HG03521 (cell line): Measurements from ENCODE around the gene FAM168A.

Experiments
- ATAC-seq: cut with Tn5 transposase; IDR thresholded peaks from one replicate; pipeline ENCODE4 v1.9.1; 2021; ENCODE audit warnings: mild to moderate bottlenecking, moderate library complexity; ENCODE audit not compliant: unreplicated experiment

The FAM168A gene

DNA sequence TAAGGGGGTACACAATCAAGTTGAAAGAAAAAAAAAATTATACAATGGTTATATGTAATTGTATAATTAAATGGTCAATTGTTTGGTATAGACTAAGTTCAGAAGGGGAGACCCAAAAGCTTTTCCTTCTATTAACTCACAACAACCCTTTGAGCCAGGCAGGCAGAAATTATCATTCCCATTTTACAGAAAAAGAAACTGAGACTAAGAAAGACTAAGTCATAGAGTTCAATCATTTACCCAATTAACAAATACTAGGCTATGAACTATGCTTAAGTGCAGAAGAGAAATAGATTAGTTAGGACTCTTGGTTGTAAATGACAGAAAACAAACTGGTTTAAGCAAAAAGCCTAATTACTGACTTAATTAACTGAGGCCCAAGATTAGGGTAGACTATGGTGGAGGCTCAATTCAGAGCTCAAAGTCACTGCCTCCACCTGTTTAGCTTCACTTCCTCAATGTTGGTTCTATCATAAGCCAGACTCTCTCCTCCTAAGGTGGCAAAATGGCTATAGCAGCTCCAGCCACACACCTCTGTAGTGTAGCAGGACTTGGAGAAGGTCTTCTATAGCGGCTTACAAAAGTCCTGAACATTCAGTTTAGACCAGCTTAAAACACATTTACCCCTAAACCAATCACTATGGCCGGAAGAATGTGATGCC lies 34.2 kb downstream of the FAM168A start:
- no peak for ATAC-seq

DNA sequence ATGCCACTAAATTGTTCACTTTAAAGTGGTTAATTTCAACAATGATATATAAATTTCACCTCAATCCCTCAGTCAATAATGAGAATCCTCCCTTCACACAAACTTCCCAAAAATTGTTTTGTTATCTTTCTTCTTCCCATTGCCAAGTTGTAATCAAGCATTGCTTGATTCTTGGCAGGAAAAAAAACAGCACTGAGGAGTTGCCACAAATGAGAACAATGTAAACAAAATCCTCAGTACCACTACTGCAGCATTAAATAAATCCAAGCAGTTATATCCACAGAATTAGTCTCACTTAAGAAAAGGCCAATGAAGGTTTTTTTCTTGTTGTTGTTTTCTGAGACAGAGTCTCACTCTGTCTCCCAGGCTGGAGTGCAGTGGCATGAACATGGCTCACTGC lies 38.2 kb downstream of the FAM168A start:
- no peak for ATAC-seq

DNA sequence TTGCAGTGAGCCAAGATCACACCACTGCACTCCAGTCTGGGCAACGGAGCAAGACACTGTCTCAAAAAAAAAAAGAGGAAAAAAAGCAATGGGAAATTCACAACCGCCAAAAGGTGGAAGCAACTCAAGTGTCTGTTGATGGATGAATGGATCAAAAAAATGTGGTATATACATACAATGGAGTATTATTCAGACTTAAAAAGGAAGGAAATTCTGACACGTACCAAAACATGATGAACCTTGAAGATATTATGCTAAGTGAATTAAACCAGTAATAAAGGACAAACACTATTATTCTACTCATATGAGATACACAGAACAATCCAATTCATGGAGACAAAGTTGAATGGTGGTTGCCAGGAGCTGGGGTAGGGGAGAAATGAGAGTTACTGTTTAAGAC lies 40.9 kb downstream of the FAM168A start:
- no peak for ATAC-seq

DNA sequence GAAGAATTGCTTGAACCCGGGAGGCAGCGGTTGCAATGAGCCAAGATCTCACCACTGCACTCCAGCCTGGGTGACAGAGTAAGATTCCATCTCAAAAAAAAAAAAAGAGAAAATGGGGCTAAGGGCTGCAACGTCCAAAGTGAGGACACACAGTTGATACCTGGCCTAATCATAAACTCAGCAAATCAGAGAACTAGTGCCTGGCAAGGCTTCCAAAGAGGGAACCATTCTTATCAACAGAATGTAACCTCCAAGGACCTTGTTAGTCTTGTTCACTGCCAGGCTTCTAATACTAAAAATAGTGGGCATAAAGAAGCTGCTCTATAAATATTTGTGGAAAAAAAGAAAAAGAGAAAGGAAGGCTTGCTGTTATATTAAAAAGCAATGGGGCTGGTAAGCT lies 42.3 kb downstream of the FAM168A start:
- ATAC-seq: no peak

DNA sequence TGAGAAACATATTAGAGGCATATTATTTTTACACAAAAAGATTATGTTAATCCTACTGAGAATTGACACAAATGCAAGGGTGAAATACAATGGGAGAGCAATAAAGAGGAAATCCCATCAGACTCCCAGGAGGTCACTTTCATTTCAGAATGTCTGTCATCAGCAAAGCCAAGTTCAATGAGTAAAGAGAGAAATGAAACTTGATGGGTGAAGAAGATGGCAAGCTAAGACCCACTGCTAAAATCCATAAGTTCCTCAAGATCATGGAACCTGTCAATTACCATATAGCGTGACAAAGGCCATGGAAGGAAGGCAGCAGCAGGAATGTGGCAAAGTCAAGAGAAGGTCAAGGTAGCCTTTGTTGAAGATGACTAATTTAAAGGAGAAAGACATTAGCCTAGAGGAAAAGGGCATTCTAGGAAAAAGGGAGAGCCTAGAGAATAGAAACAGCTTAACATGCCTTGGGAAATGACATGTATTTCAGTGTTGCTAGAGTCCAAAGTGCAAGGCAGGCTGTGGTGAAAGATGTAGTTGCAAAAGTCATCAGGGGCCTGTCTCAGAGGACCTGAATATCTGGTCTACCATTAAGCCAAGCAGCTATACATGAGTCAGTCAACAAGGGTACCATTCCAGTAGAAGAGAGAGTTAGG lies 43.1 kb downstream of the FAM168A start:
- no peak for ATAC-seq

DNA sequence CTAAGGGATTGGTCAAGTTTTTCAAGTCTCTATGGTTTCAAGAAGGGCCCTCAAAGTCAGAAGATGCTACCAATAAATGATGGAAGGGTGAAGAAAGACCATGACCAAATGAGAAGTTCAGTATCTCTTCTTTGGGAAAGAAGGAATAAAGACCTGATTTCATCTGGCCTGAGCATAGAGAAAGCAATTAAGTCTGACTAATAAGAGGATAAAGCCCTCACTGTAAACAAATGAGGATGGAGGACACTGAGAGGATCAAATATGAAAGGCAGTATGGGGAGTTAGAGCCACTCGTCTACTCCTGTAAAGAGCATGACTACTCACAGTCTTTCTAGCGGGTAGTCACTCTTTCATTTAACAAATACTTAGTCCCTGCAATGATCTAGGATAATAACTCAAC lies 44.6 kb downstream of the FAM168A start:
- ATAC-seq: no peak

DNA sequence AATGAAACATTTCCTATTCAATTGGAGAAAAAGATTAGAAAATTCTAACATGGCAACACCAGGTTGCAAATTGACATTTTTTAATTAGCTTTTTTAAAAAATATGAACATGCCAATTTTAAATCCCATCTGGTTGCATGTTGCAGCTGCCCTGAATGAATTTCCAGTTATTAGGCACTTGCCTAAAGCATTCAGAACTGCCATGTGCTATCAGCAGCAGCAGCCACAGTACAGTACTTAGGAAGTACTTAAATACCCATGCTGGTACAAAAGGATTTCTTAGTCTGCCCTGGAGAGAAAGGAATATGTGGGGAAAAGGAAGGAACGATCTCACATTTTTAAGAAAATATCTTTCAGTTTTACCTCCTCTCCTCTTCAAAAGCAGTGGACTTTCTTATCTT lies 46.2 kb downstream of the FAM168A start:
- ATAC-seq: no peak

DNA sequence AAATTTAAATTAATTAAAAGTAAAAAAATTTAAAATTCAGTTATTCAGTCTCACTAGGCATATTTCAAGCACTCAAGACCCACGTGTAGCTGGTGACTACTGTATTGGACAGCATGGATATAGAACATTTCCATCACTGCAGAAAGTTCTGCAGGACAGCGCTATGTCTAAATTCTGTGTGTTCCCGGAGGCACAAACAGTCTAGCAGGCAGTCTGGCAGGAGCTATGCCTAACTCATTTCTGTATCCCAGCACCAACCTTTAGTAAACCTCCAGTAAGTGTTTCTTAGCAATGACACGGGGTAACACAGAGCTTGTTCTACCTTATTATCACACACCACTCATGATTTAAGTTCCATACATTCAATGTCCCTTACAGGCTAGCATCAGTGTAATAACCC lies 48.5 kb downstream of the FAM168A start:
- ATAC-seq: no peak

DNA sequence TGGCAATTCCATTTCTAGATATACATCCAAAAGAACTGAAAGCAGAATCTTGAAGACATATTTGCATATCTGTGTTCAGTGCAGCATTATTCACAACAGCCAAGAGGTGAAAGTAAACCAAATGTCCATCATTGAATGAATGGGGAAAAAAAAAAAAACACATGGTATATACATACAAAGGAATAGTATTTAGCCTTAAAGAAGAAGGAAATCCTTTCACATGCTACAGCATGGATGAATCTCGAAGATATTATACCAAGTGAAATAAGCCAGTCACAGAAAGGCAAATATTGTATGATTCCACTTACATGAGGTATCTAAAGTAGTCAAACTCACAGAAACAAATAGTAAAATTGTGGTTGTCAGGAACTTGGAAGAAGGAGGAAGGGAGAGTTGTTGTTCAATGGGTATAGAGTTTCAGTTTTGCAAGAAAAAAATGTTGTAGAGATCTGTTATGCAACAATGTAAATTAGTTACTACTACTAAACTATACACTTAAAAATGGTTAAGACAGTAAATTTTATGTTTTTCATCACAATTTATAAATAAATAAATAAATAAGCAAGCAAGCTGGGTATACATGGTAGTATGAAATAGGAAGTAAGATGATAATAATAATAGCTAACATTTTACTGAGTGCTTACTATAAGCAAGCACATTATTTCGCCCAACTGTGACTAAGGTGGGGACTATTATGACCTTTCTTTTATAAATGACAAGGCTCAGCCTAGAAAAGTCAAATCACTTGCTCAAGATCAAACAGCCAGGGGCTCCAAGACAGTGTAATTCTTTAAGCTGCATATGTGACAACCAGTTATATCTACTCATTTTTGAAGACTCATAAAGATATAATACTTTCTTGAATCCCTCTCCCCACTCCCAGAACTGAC lies 50.0 kb downstream of the FAM168A start:
- no peak for ATAC-seq

DNA sequence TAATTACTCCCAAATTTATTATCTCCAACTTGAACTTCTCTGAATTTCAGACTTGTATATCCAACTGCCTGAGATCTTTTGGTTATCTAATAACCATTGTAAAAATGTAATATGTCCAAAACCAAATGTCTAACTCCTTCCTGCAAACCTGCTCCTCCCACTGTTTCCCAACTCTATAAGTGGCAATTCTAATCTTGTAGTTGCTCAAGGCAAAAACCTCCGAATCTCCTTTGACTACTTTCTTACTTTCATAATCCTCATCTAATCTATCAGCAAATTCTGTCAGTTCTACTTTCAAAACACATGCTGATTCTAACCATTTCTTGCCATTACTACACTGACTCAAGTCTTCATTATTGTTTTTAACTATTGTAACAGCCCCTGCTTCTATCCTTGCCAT lies 55.7 kb downstream of the FAM168A start:
- ATAC-seq: no peak

DNA sequence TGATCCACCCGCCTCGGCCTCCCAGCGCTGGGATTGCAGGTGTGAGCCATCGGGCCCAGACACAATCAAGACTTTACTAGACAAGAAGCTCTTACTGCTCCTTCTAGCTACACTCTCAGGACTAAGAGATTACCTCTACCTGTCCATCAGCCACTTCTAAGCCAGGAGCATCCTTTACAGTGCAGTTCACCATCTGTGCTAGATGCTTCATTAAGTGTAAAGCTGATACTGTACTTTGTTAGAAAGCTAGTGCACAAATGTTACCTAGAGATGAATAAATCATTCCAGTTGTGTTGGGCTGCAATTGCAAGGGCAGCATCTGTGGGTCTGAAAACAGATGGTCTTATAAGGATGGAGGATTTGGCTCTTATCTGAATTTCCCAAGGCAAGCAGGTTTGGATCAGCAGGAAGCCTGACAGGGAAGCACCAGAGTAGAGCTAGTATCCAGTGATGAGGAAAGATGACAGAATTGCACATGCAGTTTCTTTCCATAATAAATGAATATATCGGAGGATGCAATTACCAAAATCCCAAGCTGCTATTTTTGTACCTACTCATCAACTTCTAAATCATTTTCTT lies 58.3 kb downstream of the FAM168A start:
- ATAC-seq: no peak

DNA sequence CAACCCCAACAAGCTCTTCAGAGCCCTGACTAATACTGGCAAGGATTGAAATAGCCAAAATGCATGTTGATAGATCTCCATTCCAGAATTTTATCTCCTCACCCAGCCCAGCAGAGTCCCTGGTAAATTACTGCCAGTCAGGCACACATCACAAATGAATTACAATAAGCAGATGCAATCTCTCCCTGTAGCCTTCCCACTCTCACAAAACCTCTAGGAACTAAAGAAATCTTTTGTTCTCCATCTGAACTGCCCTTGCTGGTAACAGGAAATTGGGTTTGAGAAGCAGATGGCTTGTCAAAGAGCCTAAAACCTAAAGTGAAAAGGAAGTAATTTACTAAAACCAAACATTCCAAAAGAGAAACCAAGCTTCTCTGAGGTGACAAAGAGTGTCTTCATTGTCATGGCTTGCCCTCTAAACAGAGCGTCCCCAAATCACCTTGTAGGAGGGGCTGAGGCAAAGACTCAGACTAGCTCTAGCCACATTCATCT lies 59.5 kb downstream of the FAM168A start:
- ATAC-seq: peak; percentile 54

DNA sequence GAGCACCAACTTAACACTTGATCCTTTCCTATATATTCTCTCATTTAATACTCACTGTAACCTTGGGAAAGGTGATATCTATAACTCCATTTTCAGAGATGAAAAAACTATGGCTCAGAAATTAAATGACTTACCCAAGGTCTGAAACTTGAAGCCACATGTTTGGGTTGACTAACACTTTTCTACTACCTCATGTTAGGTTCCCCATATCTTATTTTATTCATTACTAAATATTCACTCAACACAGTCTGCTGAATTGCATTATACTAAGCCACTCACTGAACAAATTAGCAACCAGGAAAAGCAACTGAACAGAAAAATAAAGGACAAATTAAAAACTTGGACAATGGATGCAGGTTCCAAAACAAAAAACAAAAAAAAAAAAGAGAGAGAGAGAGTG lies 59.9 kb downstream of the FAM168A start:
- ATAC-seq: no peak

DNA sequence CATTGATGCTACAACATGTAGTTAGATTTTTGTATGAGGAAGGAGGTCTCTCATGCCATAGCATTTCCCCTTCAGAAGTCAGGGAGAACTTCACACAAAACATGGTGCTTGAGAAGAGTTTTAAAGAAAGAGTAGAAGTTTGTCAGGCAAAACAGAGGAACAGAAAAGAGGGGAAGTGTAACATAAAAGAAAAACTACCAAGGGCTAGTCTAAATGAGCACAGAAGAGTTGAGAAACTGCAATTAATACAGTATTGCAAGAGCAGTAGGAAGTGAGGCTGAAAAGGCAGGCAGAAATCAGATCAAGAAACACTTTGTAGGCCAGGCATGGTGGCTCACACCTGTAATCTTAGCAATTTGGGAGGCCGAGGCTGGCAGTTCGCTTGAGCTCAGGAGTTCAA lies 61.0 kb downstream of the FAM168A start:
- no peak for ATAC-seq

DNA sequence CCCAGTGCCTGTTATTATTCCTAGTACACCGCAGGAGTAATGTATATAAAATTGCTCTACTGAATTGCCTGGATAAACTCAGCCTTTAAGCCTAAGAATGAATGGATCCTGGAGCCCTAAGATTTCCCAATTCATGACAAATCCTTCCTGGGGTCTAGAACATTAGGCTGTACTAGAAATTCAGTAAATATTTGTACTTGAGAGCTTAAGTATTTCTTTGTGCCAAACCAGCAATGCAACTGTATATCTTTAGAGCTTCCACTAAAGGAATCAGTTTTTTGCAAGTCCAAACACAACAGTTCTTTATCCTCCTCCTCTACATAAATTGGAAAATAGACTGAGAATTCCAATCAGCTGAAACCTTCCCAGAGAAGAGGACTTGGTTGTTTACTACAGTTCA lies 65.6 kb downstream of the FAM168A start:
- ATAC-seq: no peak

DNA sequence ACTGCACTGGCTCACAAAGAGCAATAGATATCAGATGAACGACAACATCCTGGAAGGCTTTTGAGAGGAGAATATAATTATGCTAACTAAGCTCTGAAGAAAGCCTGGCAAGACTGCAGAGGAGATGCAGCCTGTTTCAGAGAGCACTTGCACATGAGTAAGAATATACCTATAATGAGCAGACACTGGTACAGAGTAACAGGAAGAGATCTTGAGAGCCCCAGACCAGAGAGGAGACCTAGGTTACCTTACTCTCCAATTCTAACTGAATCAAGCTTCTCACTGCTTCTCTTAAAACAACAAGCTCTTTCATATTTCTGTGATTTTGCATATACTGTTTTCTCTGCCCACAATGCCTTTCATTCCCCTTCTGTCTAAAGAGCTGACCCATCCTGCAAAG lies 66.5 kb downstream of the FAM168A start:
- no peak for ATAC-seq

DNA sequence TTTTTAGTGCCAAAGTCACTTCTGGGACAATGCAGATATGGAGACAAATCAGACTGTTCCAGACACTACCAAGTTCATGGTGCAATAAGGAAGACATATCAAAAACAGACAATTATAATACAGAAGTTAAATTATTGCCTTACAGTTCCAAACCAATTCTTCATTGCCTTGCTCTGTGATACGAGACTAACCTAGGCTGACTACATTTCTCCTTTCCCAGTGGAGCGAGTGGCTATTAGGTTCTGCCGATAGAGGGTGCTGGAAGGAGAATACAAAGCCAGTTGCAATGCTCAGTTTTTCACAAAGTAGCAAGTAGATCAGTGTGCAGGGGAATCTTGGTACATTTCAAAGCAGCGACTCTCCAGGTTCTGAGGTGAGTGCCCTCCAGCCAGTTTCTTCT lies 67.8 kb downstream of the FAM168A start:
- no peak for ATAC-seq

DNA sequence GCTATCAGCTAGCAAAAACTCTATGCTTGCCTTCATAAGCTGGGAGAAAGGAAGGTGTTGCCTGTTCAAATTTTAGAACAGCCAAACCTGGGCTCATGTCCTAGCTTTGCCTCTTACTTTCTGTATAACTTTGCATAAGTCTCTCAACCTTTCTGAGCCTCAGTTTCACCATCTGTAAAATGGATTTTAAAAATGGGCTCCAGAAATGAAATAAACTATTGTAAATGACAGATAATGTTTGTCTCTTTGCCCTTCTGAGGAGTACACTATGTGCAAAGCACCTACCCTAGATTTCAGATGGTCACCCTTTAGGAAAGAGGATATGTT lies 68.7 kb downstream of the FAM168A start:
- ATAC-seq: no peak

DNA sequence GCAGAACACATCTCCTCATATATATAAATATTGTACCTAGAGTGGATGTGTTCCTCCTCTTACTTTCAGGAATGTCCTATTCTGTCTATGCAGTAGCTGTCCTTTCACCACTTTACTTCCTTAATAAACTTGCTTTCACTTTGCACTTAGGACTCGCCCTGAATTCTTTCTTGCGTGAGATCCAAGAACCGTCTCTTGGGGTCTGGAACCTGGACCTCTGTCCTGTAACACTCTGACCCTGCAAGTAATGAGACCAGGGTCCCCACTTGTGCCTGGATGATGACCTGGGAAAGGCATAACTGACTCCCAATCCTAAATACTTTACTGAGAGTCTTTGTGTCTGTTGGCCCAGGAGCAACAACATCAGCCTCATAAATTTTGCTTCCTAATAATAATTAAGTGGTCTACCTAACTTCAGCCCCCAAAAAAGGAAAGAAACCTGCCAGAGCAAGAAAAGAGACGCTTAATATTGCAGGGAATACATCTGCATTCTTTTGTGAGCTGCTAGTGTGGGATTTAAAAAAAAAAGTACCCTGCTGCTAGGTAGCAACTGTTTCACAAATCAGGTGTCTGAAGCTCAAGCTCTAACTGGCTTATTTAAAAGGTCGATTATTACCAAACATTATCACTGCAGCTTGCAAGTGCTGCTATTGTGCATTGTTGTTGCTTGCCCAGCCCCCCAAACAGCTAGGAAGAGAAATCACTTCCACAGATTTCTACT lies 69.3 kb downstream of the FAM168A start:
- ATAC-seq: no peak

DNA sequence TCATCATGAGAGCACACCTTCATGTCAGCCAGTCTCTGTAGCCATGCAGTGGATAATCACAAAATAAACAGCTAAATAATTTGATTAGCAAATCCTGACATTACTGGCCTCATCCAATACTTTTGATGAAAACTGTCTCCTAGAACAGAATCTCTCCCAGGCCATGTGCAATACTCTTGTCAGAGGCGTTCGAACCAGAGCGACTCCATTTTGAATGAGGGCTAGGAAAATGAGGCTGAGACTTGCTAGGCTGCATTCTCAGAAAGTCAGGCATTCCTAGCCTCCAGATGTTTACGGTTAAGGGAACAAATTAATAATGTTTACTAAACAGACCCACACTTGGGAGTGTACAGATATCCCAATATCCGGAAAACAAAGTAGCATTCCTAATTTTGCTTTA lies 69.9 kb downstream of the FAM168A start:
- ATAC-seq: no peak

DNA sequence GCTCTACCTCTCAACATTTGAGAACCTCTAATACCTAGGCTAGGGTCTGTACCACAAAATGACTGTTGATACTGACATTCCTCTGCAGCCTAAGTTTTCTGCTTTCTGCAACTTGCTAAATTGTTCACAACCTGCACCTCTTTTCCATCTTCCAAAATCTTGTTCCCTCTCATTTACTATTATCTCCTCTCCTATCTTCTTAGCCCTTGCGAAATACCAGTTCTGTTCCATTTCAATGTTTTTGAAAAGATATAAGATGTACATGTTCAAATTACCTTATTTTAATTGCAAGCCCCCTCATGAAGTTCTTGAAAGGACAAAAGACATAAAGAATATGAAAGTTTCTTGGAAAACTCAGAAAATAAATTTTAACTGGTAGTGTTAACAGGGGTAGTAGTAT lies 72.3 kb downstream of the FAM168A start:
- ATAC-seq: no peak
